HepG2 (cell line): ENCODE results near the gene GTF2I. TPM values are rescaled to one million over a fixed set of nuclear protein-coding genes. Genes with fewer than 3 reads are reported as not detected.
A peak's percentile ranks its signal among the peaks of the same experiment; 100 is the strongest.
"Not testable (repeated sequence)": the region's sequence is repeated elsewhere in the genome, so short reads cannot be mapped to it uniquely, and the experiment has no call there.

Experiments used
- ATAC-seq: fragments of 200-7000 bp; cut with Tn5 transposase; 3 replicates; pipeline ENCODE4 v1.9.1; 2020; ENCODE audit warnings: mild to moderate bottlenecking, moderate library complexity
- BruUV-seq: library from RNA; stranded (reverse); fragments of 400-500 nt; replicated peaks from 2 replicates; lab custom pipeline; 2021; lab: Mats Ljungman, UMichigan
- CTCF ChIA-PET: fragments of 300-600 bp; formaldehyde crosslinking; extraction: SDS; loops from one replicate; lab custom pipeline; 2021; ENCODE audit warnings: low total read pairs, inconsistent platforms, low intra/inter-chr PET ratio; lab: Yijun Ruan, JAX
- POLR2A ChIA-PET: fragments of 350-600 bp; sonication (Branson Sonifier 250); formaldehyde crosslinking; loops from one replicate; lab custom pipeline; 2020; ENCODE audit warnings: antibody characterized with exemption, inconsistent platforms; lab: Yijun Ruan, JAX
- DNase-seq: peaks from one replicate; pipeline ENCODE4 v3.0.0-alpha.2; 2015; ENCODE audit warnings: low spot score
- FAIRE-seq: peaks from 3 replicates; lab custom pipeline; 2011; peaks lifted over from hg19 to GRCh38; lab: Jason Lieb, UNC
- H2AFZ ChIP-seq: one replicate; pipeline ENCODE4 v1.6.1; 2011; ENCODE audit warnings: low read length, inconsistent platforms
- H3K27ac ChIP-seq: fragments of 300-600 bp; 3 replicates; pipeline ENCODE4 v1.8.0; 2011; ENCODE audit warnings: mixed run types, mild to moderate bottlenecking, mixed read lengths, low read length, inconsistent platforms; ENCODE audit not compliant: insufficient read depth; ENCODE audit errors: extremely low read length
- H3K27me3 ChIP-seq, 2 experiments: fragments of 200-600 bp in 1 of 2; 2 replicates in 1 of 2; 3 replicates in 1 of 2; pipeline versions ENCODE4 v1.6.0 to v1.8.0; 2011; ENCODE audit warnings: low read length in 2 of 2, mild to moderate bottlenecking in 2 of 2, moderate library complexity in 2 of 2, inconsistent platforms in 1 of 2; ENCODE audit not compliant: insufficient read depth in 2 of 2, control insufficient read depth in 1 of 2
- H3K36me3 ChIP-seq, 2 experiments: fragments of 200-600 bp in 1 of 2; replicated peaks in 1 of 2; 2 replicates in 1 of 2; 3 replicates in 1 of 2; pipeline versions ENCODE4 v1.5.1 to v1.8.0; 2011; ENCODE audit warnings: low read length in 2 of 2, inconsistent platforms in 1 of 2; ENCODE audit not compliant: insufficient read depth in 2 of 2, control insufficient read depth in 1 of 2
- H3K4me1 ChIP-seq: 2 replicates; pipeline ENCODE4 v1.5.1; 2012; ENCODE audit warnings: low read length, inconsistent platforms; ENCODE audit not compliant: insufficient read depth
- H3K4me2 ChIP-seq: 2 replicates; pipeline ENCODE4 v1.6.0; 2011; ENCODE audit warnings: low read depth, low read length, inconsistent platforms
- H3K4me3 ChIP-seq, 3 experiments: fragments of 200-600 bp in 1 of 3; sonication (generic), shearing (Covaris generic) in 1 of 3; replicated peaks in 1 of 3; 2 replicates each; pipeline ENCODE4 v1.5.1; 2011 to 2016; ENCODE audit warnings: low read length in 3 of 3, inconsistent platforms in 2 of 3, low read depth in 2 of 3, mild to moderate bottlenecking in 2 of 3, control low read depth in 1 of 3, mixed read lengths in 1 of 3; ENCODE audit not compliant: insufficient read depth in 1 of 3
- H3K79me2 ChIP-seq: one replicate; pipeline ENCODE4 v1.6.1; 2011; ENCODE audit warnings: low read length, inconsistent platforms; ENCODE audit not compliant: insufficient read depth
- H3K9ac ChIP-seq: 2 replicates; pipeline ENCODE4 v1.6.0; 2011; ENCODE audit warnings: mild to moderate bottlenecking, low read depth, low read length, inconsistent platforms; ENCODE audit not compliant: insufficient read depth
- H3K9me3 ChIP-seq: 2 replicates; pipeline ENCODE4 v1.5.1; 2012; ENCODE audit warnings: mild to moderate bottlenecking, low read length
- H4K20me1 ChIP-seq: 2 replicates; pipeline ENCODE4 v1.6.0; 2011; ENCODE audit warnings: inconsistent platforms, mild to moderate bottlenecking, low read length, moderate library complexity; ENCODE audit not compliant: insufficient read depth
- ZNF629 ChIP-seq: sonication (generic); formaldehyde crosslinking; conservative IDR thresholded peaks from 2 replicates; pipeline ENCODE4 v1.5.0; 2020; ENCODE audit warnings: missing genetic modification reagents
- WGBS: methylation state at CpG from one replicate; pipeline ENCODE4 v1.1.6; 2017; ENCODE audit warnings: low lambda C conversion rate; 5-methylcytosine and 5-hydroxymethylcytosine counted together
- in situ Hi-C: cut with HindIII; loops from 2 replicates; pipeline ENCODE4 v1.10.0; 2017; ENCODE audit warnings: low pct_unique_long_range_greater_than_20kb; ENCODE audit not compliant: extremely low pct_ligation_motif_present
- intact Hi-C: fragments of 100-400 bp; cut with micrococcal nuclease; formaldehyde crosslinking; loops from one replicate; pipeline ENCODE4 v1.10.0; 2022; ENCODE audit not compliant: unreplicated experiment
- polyA plus RNA-seq, 8 experiments: library from polyadenylated mRNA; depleted of rRNA in 3 of 8; stranded (reverse) in 7 of 8; unstranded in 1 of 8; fragments of >200 nt; fragmentation: Illumina TruSeq in 4 of 8; extraction: Trizol in 4 of 8; gene quantifications; 2 replicates each; pipeline versions ENCODE4 v1.2.1 to v1.2.3, GENCODE V29; 2011 to 2016; ENCODE audit warnings: low read depth in 4 of 8, missing spikeins in 1 of 8, mixed read lengths in 1 of 8; ENCODE audit not compliant: insufficient read depth in 1 of 8
- total RNA-seq, 5 experiments: library from RNA; depleted of rRNA; stranded (reverse); fragments of >200 nt; fragmentation: Illumina TruSeq; extraction: Trizol; gene quantifications; 2 replicates each; pipeline ENCODE4 v1.2.3, GENCODE V29; 2016; ENCODE audit warnings: low read depth in 1 of 5

The GTF2I gene
- total and polyA plus RNA-seq, 2 of the 13 experiments (the other 11 are each of a cell fraction or from before 2014, with no cell fraction given): 74.6 to 125 TPM

- H3K4me2 ChIP-seq, H3K36me3 ChIP-seq, H3K9me3 ChIP-seq, H3K4me3 ChIP-seq, DNase-seq, H3K27me3 ChIP-seq, H2AFZ ChIP-seq, H3K79me2 ChIP-seq, intact Hi-C loops, H3K4me1 ChIP-seq, BruUV-seq, H3K9ac ChIP-seq, POLR2A ChIA-PET, in situ Hi-C loops, CTCF ChIA-PET, H4K20me1 ChIP-seq, FAIRE-seq, H3K27ac ChIP-seq: not testable (repeated sequence)
- TF ChIP-seq ZNF629 (CRISPR knock-in tag): 0 out of 2 replicates have a peak, but pooled peaks have one; percentile 9
- 0% methylated on average over 3 of the region's 24 CpGs for WGBS
- ATAC-seq: peak; percentile 40
Measured at GRCh38 chr7:74789200-74789736, 131.8 kb downstream of the GTF2I start.

DNA sequence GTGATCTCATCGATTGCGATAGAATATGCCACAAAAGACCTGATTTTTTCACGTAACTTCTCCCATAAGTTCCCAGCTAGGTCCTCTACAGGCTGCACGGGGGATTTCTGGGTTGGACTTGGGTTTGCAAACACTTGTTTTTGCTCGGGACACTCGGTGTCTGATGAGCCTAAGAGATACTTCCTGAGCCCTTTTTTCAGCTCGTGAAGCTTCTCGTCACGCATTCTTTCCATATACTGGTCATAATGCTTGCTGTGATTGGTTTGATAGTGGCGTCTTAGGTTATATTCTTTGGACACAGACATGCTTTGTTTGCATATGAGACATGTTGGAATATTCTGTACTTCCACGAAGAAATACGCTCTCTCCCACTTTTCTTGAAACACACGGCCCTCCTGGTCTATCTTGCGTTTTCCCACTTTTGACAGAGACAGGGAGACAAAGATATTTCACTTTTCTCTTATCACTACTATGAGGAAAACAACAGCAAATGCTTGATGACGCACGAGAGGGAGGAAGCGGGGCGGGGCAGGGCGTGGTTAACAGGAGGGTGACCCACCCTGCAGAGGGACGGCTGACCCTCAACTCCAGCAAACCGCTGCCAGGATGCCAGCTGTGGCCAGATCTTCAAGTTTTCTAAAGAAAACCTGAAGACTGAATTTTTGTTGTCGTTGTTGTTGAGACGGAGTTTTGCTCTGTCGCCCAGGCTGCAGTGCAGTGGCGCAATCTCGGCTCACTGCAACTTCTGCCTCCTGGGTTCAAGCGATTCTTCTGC, 140.5 kb downstream of the GTF2I start:
- H4K20me1 ChIP-seq, ATAC-seq, H3K4me1 ChIP-seq, BruUV-seq, H3K9ac ChIP-seq, CTCF ChIA-PET, H3K36me3 ChIP-seq, H3K27me3 ChIP-seq, DNase-seq, in situ Hi-C loops, POLR2A ChIA-PET, intact Hi-C loops, H3K9me3 ChIP-seq, H2AFZ ChIP-seq, H3K27ac ChIP-seq, FAIRE-seq, H3K4me2 ChIP-seq, H3K4me3 ChIP-seq, H3K79me2 ChIP-seq: not testable (repeated sequence)
- no CpG with 5 or more reads among the region's 27 CpGs for WGBS
